ENCODE results near the gene TMEM229B. TPM values are rescaled to one million over a fixed set of nuclear protein-coding genes. Genes with fewer than 3 reads are reported as not detected.

The TMEM229B gene
- total RNA-seq, 1 donor from 2014 or later, result 0.26 TPM

GRCh38 chr14:67508956-67509355, 20.4 kb upstream of the TMEM229B start:
- FAIRE-seq, result no peak

GRCh38 chr14:67505254-67505653, 16.7 kb upstream of the TMEM229B start:
- no peaks in the 10 kb centered on the region for H3K27me3 ChIP-seq (ENCODE audit: control insufficient read depth, insufficient read depth, low read length)
- DNase-seq (ENCODE audit: low read depth) (no peak), FAIRE-seq (no peak)
- H3K36me3 ChIP-seq (ENCODE audit: control insufficient read depth, insufficient read depth, low read length), result no peaks in the 10 kb centered on the region
- no peak overlapping the region for H3K4me3 ChIP-seq (ENCODE audit: low read depth, low read length)
- no peak for TF ChIP-seq CTCF (IDR thresholded peaks at IDR 0.05; ENCODE audit: insufficient read depth, low read length, severe bottlenecking)

More at GRCh38 chr14:67508956-67509355, 20.4 kb upstream of the TMEM229B start:
- no peaks in the 10 kb centered on the region for H3K36me3 ChIP-seq (ENCODE audit: control insufficient read depth, insufficient read depth, low read length)
- H3K27me3 ChIP-seq (ENCODE audit: control insufficient read depth, insufficient read depth, low read length), result no peaks in the 10 kb centered on the region
- DNase-seq (ENCODE audit: low read depth), result no peak
- TF ChIP-seq CTCF (IDR thresholded peaks at IDR 0.05; ENCODE audit: insufficient read depth, low read length, severe bottlenecking), result no peak
- no peak overlapping the region for H3K4me3 ChIP-seq (ENCODE audit: low read depth, low read length)

- no peak for FAIRE-seq
- H3K27me3 ChIP-seq (ENCODE audit: control insufficient read depth, insufficient read depth, low read length), result no peaks in the 10 kb centered on the region
- H3K36me3 ChIP-seq (ENCODE audit: control insufficient read depth, insufficient read depth, low read length), result no peaks in the 10 kb centered on the region
- DNase-seq (ENCODE audit: low read depth), result no peak
- no peak for TF ChIP-seq CTCF (IDR thresholded peaks at IDR 0.05; ENCODE audit: insufficient read depth, low read length, severe bottlenecking)
- no peak overlapping the region for H3K4me3 ChIP-seq (ENCODE audit: low read depth, low read length)
Observed at GRCh38 chr14:67503331-67503730, 14.8 kb upstream of the TMEM229B start.

- no peak for DNase-seq (ENCODE audit: low read depth)
- Histone ChIP-seq H3K36me3 (ENCODE audit: control insufficient read depth, insufficient read depth, low read length) (no peaks in the 10 kb centered on the region), H3K4me3 (ENCODE audit: low read depth, low read length) (no peak overlapping the region), H3K27me3 (ENCODE audit: control insufficient read depth, insufficient read depth, low read length) (no peaks in the 10 kb centered on the region)
- no peak for TF ChIP-seq CTCF (IDR thresholded peaks at IDR 0.05; ENCODE audit: insufficient read depth, low read length, severe bottlenecking)
- no peak for FAIRE-seq
Observed at GRCh38 chr14:67502867-67503266, 14.3 kb upstream of the TMEM229B start.

GRCh38 chr14:67501670-67502069, 13.1 kb upstream of the TMEM229B start:
- FAIRE-seq (no peak), DNase-seq (ENCODE audit: low read depth) (no peak)
- no peak for TF ChIP-seq CTCF (IDR thresholded peaks at IDR 0.05; ENCODE audit: insufficient read depth, low read length, severe bottlenecking)
- Histone ChIP-seq H3K27me3 (ENCODE audit: control insufficient read depth, insufficient read depth, low read length) (no peaks in the 10 kb centered on the region), H3K4me3 (ENCODE audit: low read depth, low read length) (no peak overlapping the region), H3K36me3 (ENCODE audit: control insufficient read depth, insufficient read depth, low read length) (no peaks in the 10 kb centered on the region)

- FAIRE-seq, result no peak
Observed at GRCh38 chr14:67500981-67501380, 12.5 kb upstream of the TMEM229B start.

More at GRCh38 chr14:67500981-67501380, 12.5 kb upstream of the TMEM229B start:
- peak; percentile 32 for DNase-seq (ENCODE audit: low read depth)
- H3K27me3 ChIP-seq (ENCODE audit: control insufficient read depth, insufficient read depth, low read length), result no peaks in the 10 kb centered on the region
- no peak overlapping the region for H3K4me3 ChIP-seq (ENCODE audit: low read depth, low read length)
- H3K36me3 ChIP-seq (ENCODE audit: control insufficient read depth, insufficient read depth, low read length), result no peaks in the 10 kb centered on the region
- TF ChIP-seq CTCF (IDR thresholded peaks at IDR 0.05; ENCODE audit: insufficient read depth, low read length, severe bottlenecking), result no peak
